Liver (tissue), 9 donors: ENCODE measurements around the gene INIP. TPM values are rescaled to one million over a fixed set of nuclear protein-coding genes. Genes with fewer than 3 reads are reported as not detected.
A peak's percentile ranks its signal among the peaks of the same experiment; 100 is the strongest.

Source experiments
- DNase-seq: peaks from one replicate; pipeline ENCODE4 v3.0.0-alpha.2; 2017; ENCODE audit warnings: low spot score
- H3K27ac ChIP-seq, 2 donors: one replicate each; pipeline ENCODE4 v1.7.0; 2013; ENCODE audit warnings: inconsistent platforms in 2 of 2, low read length in 2 of 2, control low read depth in 1 of 2, low read depth in 1 of 2, mild to moderate bottlenecking in 1 of 2
- H3K27me3 ChIP-seq, 4 donors: one replicate each; pipeline versions ENCODE4 v1.6.1 to v1.7.0; 2013; ENCODE audit warnings: low read length in 3 of 4, inconsistent platforms in 1 of 4, mild to moderate bottlenecking in 1 of 4, moderate library complexity in 1 of 4; ENCODE audit not compliant: control insufficient read depth in 4 of 4, insufficient read depth in 4 of 4
- H3K36me3 ChIP-seq, 4 donors: one replicate each; pipeline versions ENCODE4 v1.6.1 to v1.7.0; 2013; ENCODE audit warnings: low read length in 3 of 4, mild to moderate bottlenecking in 3 of 4, low read depth in 1 of 4, moderate library complexity in 1 of 4; ENCODE audit not compliant: control insufficient read depth in 4 of 4, insufficient read depth in 3 of 4
- H3K4me1 ChIP-seq, 4 donors: one replicate each; pipeline versions ENCODE4 v1.6.1 to v1.7.0; 2013; ENCODE audit warnings: low read length in 3 of 4, mild to moderate bottlenecking in 3 of 4, moderate library complexity in 1 of 4; ENCODE audit not compliant: control insufficient read depth in 4 of 4, insufficient read depth in 4 of 4
- H3K4me3 ChIP-seq, 3 donors: one replicate each; pipeline versions ENCODE4 v1.6.1 to v1.7.0; 2013; ENCODE audit warnings: low read length in 3 of 3, control low read depth in 1 of 3, low read depth in 1 of 3, mild to moderate bottlenecking in 1 of 3
- H3K9ac ChIP-seq, 2 donors: one replicate each; pipeline ENCODE4 v1.7.0; 2013; ENCODE audit warnings: low read length in 2 of 2, mild to moderate bottlenecking in 2 of 2, moderate library complexity in 2 of 2, control low read depth in 1 of 2, low read depth in 1 of 2
- H3K9me3 ChIP-seq, 4 donors: one replicate each; pipeline versions ENCODE4 v1.6.1 to v1.7.0; 2013; ENCODE audit warnings: low read length in 3 of 4; ENCODE audit not compliant: control insufficient read depth in 4 of 4
- ATF3 ChIP-seq: IDR thresholded peaks from 2 replicates; pipeline ENCODE4 v1.6.1; 2016; ENCODE audit warnings: antibody characterized with exemption
- CTCF ChIP-seq: fragments of 150-350 bp; IDR thresholded peaks from 2 replicates; pipeline ENCODE4 v1.5.1; 2017; ENCODE audit warnings: improper control_type of control experiment, low read depth, low read length; ENCODE audit not compliant: missing input control
- EGR1 ChIP-seq, 2 donors: IDR thresholded peaks; 2 replicates each; pipeline ENCODE4 v1.6.1; 2016 to 2018; ENCODE audit warnings: antibody characterized with exemption in 2 of 2, low read depth in 2 of 2
- FOXA1 ChIP-seq: IDR thresholded peaks from 2 replicates; pipeline ENCODE4 v1.6.1; 2016; ENCODE audit warnings: antibody characterized with exemption
- FOXA2 ChIP-seq: IDR thresholded peaks from 2 replicates; pipeline ENCODE4 v1.6.1; 2016; ENCODE audit warnings: antibody characterized with exemption
- GABPA ChIP-seq, 2 donors: IDR thresholded peaks in 1 of 2; conservative IDR thresholded peaks in 1 of 2; 2 replicates each; pipeline ENCODE4 v1.6.1; 2016; ENCODE audit warnings: antibody characterized with exemption in 2 of 2, mild to moderate bottlenecking in 1 of 2, moderate library complexity in 1 of 2
- HNF4A ChIP-seq, 2 donors: conservative IDR thresholded peaks; 2 replicates each; pipeline ENCODE4 v1.6.1; 2016; ENCODE audit warnings: antibody characterized with exemption in 2 of 2, mild to moderate bottlenecking in 2 of 2
- HNF4G ChIP-seq: IDR thresholded peaks from 2 replicates; pipeline ENCODE4 v1.6.1; 2016; ENCODE audit warnings: antibody characterized with exemption
- JUND ChIP-seq, 2 donors: IDR thresholded peaks; 2 replicates each; pipeline ENCODE4 v1.6.1; 2016; ENCODE audit warnings: antibody characterized with exemption in 2 of 2
- MAX ChIP-seq: IDR thresholded peaks from 2 replicates; pipeline ENCODE4 v1.6.1; 2016; ENCODE audit warnings: antibody characterized with exemption
- NR2F2 ChIP-seq: IDR thresholded peaks from 2 replicates; pipeline ENCODE4 v1.6.1; 2016; ENCODE audit warnings: antibody characterized with exemption
- RAD21 ChIP-seq, 2 donors: IDR thresholded peaks; 2 replicates each; pipeline ENCODE4 v1.6.1; 2016; ENCODE audit warnings: antibody characterized with exemption in 2 of 2, mild to moderate bottlenecking in 2 of 2
- REST ChIP-seq: IDR thresholded peaks from 2 replicates; pipeline ENCODE4 v1.6.1; 2016; ENCODE audit warnings: antibody characterized with exemption, mild to moderate bottlenecking
- RXRA ChIP-seq, 2 donors: IDR thresholded peaks; 2 replicates each; pipeline ENCODE4 v1.6.1; 2017 to 2018; ENCODE audit warnings: antibody characterized with exemption in 2 of 2, mild to moderate bottlenecking in 1 of 2
- SP1 ChIP-seq: IDR thresholded peaks from 2 replicates; pipeline ENCODE4 v1.6.1; 2018; ENCODE audit warnings: antibody characterized with exemption, mild to moderate bottlenecking
- TAF1 ChIP-seq: conservative IDR thresholded peaks from 2 replicates; pipeline ENCODE4 v1.6.1; 2016; ENCODE audit warnings: antibody characterized with exemption, mild to moderate bottlenecking
- YY1 ChIP-seq: IDR thresholded peaks from 2 replicates; pipeline ENCODE4 v1.6.1; 2016; ENCODE audit warnings: antibody characterized with exemption, mild to moderate bottlenecking
- ZBTB33 ChIP-seq: IDR thresholded peaks from 2 replicates; pipeline ENCODE4 v1.6.1; 2016; ENCODE audit warnings: antibody characterized with exemption
- WGBS: extraction: QIAGEN DNeasy Blood & Tissue Kit; methylation state at CpG from one replicate; pipeline ENCODE4 v1.1.7; 2013; 5-methylcytosine and 5-hydroxymethylcytosine counted together
- polyA plus RNA-seq, 2 donors: library from polyadenylated mRNA; stranded (reverse) in 1 of 2; unstranded in 1 of 2; fragments of 200-250 nt in 1 of 2; fragments of >200 nt in 1 of 2; fragmentation: Nextera tagmentation in 1 of 2; extraction: Ambion mirVana in 1 of 2; gene quantifications; one replicate each; pipeline versions ENCODE4 v1.2.1 to v1.2.3, GENCODE V29; 2013 to 2015
- total RNA-seq, 2 donors: library from RNA; depleted of rRNA; stranded (reverse); fragments of >200 nt; gene quantifications; one replicate each; pipeline ENCODE4 v1.2.3, GENCODE V29; 2014
- donor health status: healthy.
- donor health status: healthy.
- donor health status: healthy.
- donor health status: healthy.
- donor health status: healthy.

Gene INIP
- total and polyA plus RNA-seq, 4 donors: 6.2 to 13.3 (median 10.2) TPM

GRCh38 chr9:112750016-112750763 is 32.3 kb upstream of the INIP start, which contains the start of gene SNX30:
Gene SNX30, plus strand, starts transcription at chr9:112750760. Its CDS starts 242 bp downstream, at chr9:112751002.
- peak within 1 kb of the TSS; percentile 95 to 96 (median 96) for H3K4me3 ChIP-seq
- H3K27me3 ChIP-seq: no peaks in the 10 kb centered on the region
- peak; percentile 89 for DNase-seq
- peak within 1 kb of the TSS; percentile 72 to 83 for H3K9ac ChIP-seq
- TF ChIP-seq CTCF (no peak), HNF4A (conservative IDR thresholded peaks at IDR 0.05) (no peak), ATF3 (no peak), JUND (IDR thresholded peaks at IDR 0.05) (no peak), REST (peak; percentile 82), FOXA2 (no peak), SP1 (peak; percentile 43), HNF4G (no peak), MAX (no peak), TAF1 (peak; percentile 72), ZBTB33 (no peak), RAD21 (IDR thresholded peaks at IDR 0.05) (peak; percentile 32 to 57), RXRA (IDR thresholded peaks at IDR 0.05) (no peak), NR2F2 (no peak), YY1 (peak; percentile 75), EGR1 (IDR thresholded peaks at IDR 0.05; ENCODE audit: low read depth in 2 of 2) (peak; percentile 59 to 84), FOXA1 (no peak), GABPA (IDR thresholded peaks at IDR 0.05 in 1 of 2, conservative IDR thresholded peaks at IDR 0.05 in 1 of 2) (peak in 1 of 2 donors; percentile 80)
- H3K4me1 ChIP-seq: peaks cover 6 to 30% (median 19%) of the 10 kb centered on the region in 4 donors
- peak within 1 kb of the TSS; percentile 78 to 86 for H3K27ac ChIP-seq
- no peaks in the 10 kb centered on the region for H3K9me3 ChIP-seq
- no peaks in the 10 kb centered on the region for H3K36me3 ChIP-seq
- 5% methylated on average over 49 of the region's 49 CpGs for WGBS
